ENCODE data around the gene FCRL5.

Gene FCRL5

DNA sequence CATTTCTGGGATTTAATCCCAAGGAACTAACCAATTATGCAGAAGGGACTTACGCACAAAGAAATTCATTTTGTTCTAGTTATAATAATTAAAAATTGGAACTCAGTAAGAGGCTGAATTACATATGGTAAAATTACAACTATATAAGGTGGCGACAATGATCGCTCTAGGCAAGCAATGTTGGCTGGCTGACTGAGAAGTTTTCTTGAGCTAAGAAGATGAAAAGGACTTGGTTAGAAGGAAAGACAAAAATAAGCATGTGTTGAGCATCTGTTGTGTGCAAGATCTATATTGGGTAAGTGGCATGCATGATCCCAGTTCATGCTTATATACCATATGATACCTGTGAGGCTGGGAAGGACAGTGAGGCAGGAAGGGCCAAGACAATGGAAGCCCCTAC, 80.8 kb downstream of the FCRL5 start:
- no peak overlapping the region for H3K4me3 ChIP-seq
- peaks cover 3% of the 10 kb centered on the region; the same call in 1 of the 2 replicates for H3K27me3 ChIP-seq (ENCODE audit: low read depth)
- no peaks in the 10 kb centered on the region for H3K36me3 ChIP-seq (replicated peaks)
- DNase-seq (ENCODE audit: low spot score in 2 of 2), result no peak
- in situ Hi-C loops (cut with MboI; ENCODE audit: low sequenced_read_pairs), result no loop called here
- H3K9me3 ChIP-seq, result no peaks in the 10 kb centered on the region; the same call in 1 of the 2 replicates
- no peaks in the 10 kb centered on the region for H3K4me1 ChIP-seq

DNA sequence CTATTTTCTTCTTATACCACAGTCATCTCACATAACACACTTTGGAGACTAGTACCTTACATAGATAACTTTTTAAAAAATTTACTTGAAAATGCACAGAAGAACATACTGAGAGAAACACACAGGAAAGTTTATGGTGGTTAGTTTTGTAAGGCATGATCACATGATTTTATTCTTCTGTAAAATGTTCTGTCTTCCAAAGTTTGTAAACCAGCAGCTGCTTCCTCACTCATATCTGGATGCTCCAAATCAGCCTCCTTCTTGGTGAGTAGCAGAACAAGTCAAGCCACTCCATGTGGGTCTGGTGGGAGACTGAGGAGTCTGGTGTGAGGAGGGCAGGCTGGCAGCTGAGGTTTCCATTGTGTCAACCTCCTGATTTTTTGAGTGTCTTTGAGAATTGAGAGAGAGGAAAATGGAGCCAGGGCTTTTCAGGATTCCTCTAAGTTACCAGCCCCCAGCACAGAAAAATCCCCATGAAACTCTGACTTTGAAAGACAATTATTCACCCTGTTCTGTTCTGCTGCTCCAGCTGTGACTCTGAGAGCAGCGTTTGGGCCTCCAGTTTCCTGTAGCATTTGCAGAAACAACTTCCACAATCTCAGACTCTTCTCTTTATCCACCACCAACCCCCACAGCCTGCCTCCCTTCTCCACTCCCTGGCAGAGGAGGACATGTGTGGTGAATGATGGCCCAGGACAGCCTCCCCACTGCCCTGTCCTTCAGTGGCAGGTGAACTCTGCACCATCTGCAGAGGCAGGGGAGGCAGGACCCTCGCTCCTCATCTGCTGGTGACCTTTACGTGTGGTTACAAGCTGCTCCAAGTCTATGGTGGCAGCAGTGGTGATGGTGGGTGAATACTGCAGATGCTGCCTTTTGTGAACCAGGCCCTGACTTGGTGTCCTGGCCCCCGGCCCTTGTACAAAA, 82.3 kb downstream of the FCRL5 start:
- H3K4me3 ChIP-seq, result no peak overlapping the region
- peaks cover 3% of the 10 kb centered on the region; the same call in 1 of the 2 replicates for H3K27me3 ChIP-seq (ENCODE audit: low read depth)
- no peaks in the 10 kb centered on the region for H3K36me3 ChIP-seq (replicated peaks)
- in situ Hi-C loops (cut with MboI; ENCODE audit: low sequenced_read_pairs), result no loop called here
- H3K9me3 ChIP-seq, result no peaks in the 10 kb centered on the region; the same call in 1 of the 2 replicates
- no peak for DNase-seq (ENCODE audit: low spot score in 2 of 2)
- H3K4me1 ChIP-seq, result no peaks in the 10 kb centered on the region

DNA sequence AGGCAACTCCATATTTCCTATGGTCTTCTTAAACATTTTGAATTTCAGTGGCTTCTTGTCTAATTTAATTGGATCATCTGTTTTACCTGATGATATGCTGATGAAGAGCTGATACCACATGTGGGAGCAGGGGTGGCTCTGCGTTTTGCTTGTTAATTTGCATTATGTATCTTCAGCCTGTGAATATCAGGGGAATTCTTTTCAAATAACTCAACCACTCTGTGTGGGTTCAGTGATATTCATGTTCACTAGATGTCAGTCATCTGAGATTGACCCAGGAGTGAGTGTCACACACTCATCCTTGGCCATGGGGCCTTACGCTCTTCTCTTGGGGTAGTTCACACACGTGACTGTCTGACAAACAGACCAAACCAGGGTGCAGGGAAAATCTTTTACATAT, 83.0 kb downstream of the FCRL5 start:
- no peaks in the 10 kb centered on the region for H3K4me1 ChIP-seq

DNA sequence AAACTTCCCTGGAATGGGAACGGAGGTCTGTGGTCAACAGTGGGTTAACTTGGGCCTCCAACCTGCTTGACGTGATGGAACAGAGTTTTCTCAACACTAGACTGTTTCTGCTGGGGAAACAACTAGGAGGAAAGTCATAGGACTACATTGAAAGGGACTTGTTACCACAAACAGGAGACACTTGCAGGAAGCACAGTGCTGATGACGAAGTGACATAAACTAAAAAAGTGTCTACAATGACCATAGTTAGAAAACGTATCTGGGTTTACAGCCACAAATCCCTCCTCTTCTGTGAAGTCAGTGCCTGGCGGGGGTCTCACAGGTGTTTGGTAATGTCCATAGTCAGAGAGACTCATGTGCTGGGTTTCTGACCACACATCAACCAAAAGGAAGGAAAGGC, 86.3 kb downstream of the FCRL5 start:
- Histone ChIP-seq H3K9me3 (no peaks in the 10 kb centered on the region; the same call in 1 of the 2 replicates), H3K36me3 (replicated peaks) (no peaks in the 10 kb centered on the region), H3K4me1 (no peaks in the 10 kb centered on the region), H3K4me3 (no peak overlapping the region), H3K27me3 (ENCODE audit: low read depth) (no peaks in the 10 kb centered on the region)
- DNase-seq (ENCODE audit: low spot score in 2 of 2), result no peak
- in situ Hi-C loops (cut with MboI; ENCODE audit: low sequenced_read_pairs), result no loop called here

More for the DNA sequence above, 83.0 kb downstream of the FCRL5 start:
- no peaks in the 10 kb centered on the region; the same call in 1 of the 2 replicates for H3K9me3 ChIP-seq
- in situ Hi-C loops (cut with MboI; ENCODE audit: low sequenced_read_pairs), result no loop called here
- no peaks in the 10 kb centered on the region for H3K36me3 ChIP-seq (replicated peaks)
- DNase-seq (ENCODE audit: low spot score in 2 of 2), result no peak
- no peak overlapping the region for H3K4me3 ChIP-seq
- H3K27me3 ChIP-seq (ENCODE audit: low read depth), result peaks cover 3% of the 10 kb centered on the region; the same call in 1 of the 2 replicates
